Coronary artery (tissue), 2 donors: ENCODE data around the gene UNC45A.
A peak's percentile ranks its signal among the peaks of the same experiment; 100 is the strongest.

Experiments used
- DNase-seq: peaks from one replicate; pipeline ENCODE4 v3.0.0-alpha.2; 2017; ENCODE audit warnings: low spot score
- H3K27ac ChIP-seq, 2 donors: fragments of 200-600 bp; sonication (generic); one replicate each; pipeline ENCODE4 v1.5.1; 2016 to 2019
- H3K4me3 ChIP-seq: fragments of 200-600 bp; sonication (generic); 2 replicates; pipeline ENCODE4 v1.5.1; 2016; ENCODE audit warnings: mild to moderate bottlenecking, moderate library complexity
- CTCF ChIP-seq: fragments of 200-600 bp; sonication (generic); IDR thresholded peaks from one replicate; pipeline ENCODE4 v1.5.1; 2019; ENCODE audit warnings: antibody characterized with exemption

Gene UNC45A

DNA sequence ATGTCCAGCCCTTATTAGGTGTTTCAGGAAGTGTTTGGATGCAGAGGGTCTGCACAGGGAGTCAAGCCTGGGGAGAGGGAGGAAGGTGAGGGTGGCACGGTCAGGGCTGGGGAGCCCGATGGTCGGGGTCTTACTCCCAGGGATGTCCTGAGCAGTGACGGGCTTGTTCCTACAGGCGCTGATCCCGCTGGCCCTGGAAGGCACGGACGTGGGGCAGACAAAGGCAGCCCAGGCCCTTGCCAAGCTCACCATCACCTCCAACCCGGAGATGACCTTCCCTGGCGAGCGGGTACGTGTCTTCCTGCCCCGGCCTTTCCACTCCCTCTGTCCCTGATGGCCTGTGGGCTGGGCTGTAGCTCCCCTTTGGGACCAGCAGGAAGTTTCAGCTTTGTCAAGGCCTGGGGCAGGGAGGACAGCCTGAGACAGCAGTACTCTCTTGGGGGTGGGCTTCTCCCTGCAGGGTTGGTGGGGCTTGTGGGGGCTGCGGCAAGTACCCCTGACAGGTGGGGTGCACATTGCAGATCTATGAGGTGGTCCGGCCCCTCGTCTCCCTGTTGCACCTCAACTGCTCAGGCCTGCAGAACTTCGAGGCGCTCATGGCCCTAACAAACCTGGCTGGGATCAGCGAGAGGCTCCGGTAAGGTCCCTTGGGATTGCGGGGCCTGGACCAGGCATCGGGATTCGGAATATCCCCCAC is 15.0 kb downstream of the UNC45A start:
- no peak overlapping the region for H3K27ac ChIP-seq
- DNase-seq: no peak
- H3K4me3 ChIP-seq: no peak overlapping the region
- TF ChIP-seq CTCF: no peak

GRCh38 chr15:90950676-90951075 is 15.6 kb downstream of the UNC45A start:
- no peak for DNase-seq
- Histone ChIP-seq H3K4me3 (no peak overlapping the region), H3K27ac (no peak overlapping the region)
- no peak for TF ChIP-seq CTCF

DNA sequence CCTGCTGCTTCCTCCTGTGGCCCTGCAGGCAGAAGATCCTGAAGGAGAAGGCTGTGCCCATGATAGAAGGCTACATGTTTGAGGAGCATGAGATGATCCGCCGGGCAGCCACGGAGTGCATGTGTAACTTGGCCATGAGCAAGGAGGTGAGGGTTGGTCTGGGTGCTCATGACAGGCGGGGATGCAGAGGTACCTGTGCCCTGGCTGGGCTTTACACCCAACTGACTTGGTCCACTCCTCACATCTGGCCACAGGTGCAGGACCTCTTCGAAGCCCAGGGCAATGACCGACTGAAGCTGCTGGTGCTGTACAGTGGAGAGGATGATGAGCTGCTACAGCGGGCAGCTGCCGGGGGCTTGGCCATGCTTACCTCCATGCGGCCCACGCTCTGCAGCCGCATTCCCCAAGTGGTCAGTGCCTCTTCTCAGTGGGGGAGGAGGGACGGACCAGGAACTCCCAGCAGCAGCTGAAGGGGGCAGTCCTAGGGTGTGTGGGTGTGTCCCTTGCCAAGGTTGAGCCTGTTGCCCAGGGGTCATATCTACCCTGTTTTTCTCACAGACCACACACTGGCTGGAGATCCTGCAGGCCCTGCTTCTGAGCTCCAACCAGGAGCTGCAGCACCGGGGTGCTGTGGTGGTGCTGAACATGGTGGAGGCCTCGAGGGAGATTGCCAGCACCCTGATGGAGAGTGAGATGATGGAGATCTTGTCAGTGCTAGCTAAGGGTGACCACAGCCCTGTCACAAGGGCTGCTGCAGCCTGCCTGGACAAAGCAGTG is 18.0 kb downstream of the UNC45A start:
- DNase-seq: no peak
- no peak overlapping the region for H3K27ac ChIP-seq
- TF ChIP-seq CTCF: no peak

GRCh38 chr15:90953947-90954711 is 19.0 kb downstream of the UNC45A start:
- H3K27ac ChIP-seq: peak overlapping the region; percentile 95 to 96
- no peak for DNase-seq
- peak overlapping the region; percentile 92 for H3K4me3 ChIP-seq

More for the DNA sequence above, 18.0 kb downstream of the UNC45A start:
- H3K4me3 ChIP-seq: no peak overlapping the region

GRCh38 chr15:90954712-90955623 is 19.9 kb downstream of the UNC45A start, which contains the start of gene RCCD1:
Gene RCCD1, plus strand, starts transcription at chr15:90954884. Its CDS starts 1,851 bp downstream, at chr15:90956735.
- peak; percentile 96 for DNase-seq
- no peak for TF ChIP-seq CTCF
- H3K4me3 ChIP-seq: peak within 1 kb of the TSS; percentile 92
- H3K27ac ChIP-seq: peak within 1 kb of the TSS; percentile 95 to 96

More at GRCh38 chr15:90953947-90954711, 19.0 kb downstream of the UNC45A start:
- no peak for TF ChIP-seq CTCF

GRCh38 chr15:90955624-90956273 is 20.7 kb downstream of the UNC45A start:
- H3K27ac ChIP-seq: peak overlapping the region in 1 of 2 donors; percentile 80

More at GRCh38 chr15:90955624-90956273, 20.7 kb downstream of the UNC45A start:
- DNase-seq: no peak
- peak overlapping the region; percentile 92 for H3K4me3 ChIP-seq
- TF ChIP-seq CTCF: no peak
